Small intestine (tissue), 7 donors: Measurements from ENCODE around the gene TPSAB1. TPM values are rescaled to one million over a fixed set of nuclear protein-coding genes. Genes with fewer than 3 reads are reported as not detected.
"Not testable (repeated sequence)": the region's sequence is repeated elsewhere in the genome, so short reads cannot be mapped to it uniquely, and the experiment has no call there.

Experiments used
- DNase-seq, 2 donors: peaks; one replicate each; pipeline versions ENCODE4 v3.0.0 to v3.0.0-alpha.2; 2013
- FAIRE-seq: peaks from 2 replicates; lab custom pipeline; 2012; peaks lifted over from hg19 to GRCh38; lab: Jason Lieb, UNC
- H3K27ac ChIP-seq, 3 donors: one replicate each; pipeline ENCODE4 v1.5.1; 2013; ENCODE audit warnings: low read length in 2 of 3, mild to moderate bottlenecking in 2 of 3, control low read depth in 1 of 3, inconsistent platforms in 1 of 3, low read depth in 1 of 3, moderate library complexity in 1 of 3
- H3K27me3 ChIP-seq, 3 donors: one replicate each; pipeline ENCODE4 v1.6.1; 2013; ENCODE audit warnings: low read length in 3 of 3, inconsistent platforms in 1 of 3; ENCODE audit not compliant: control insufficient read depth in 3 of 3, insufficient read depth in 3 of 3
- H3K36me3 ChIP-seq, 3 donors: one replicate each; pipeline ENCODE4 v1.6.1; 2013; ENCODE audit warnings: low read length in 3 of 3, inconsistent platforms in 1 of 3, low read depth in 1 of 3, mild to moderate bottlenecking in 1 of 3, moderate library complexity in 1 of 3; ENCODE audit not compliant: control insufficient read depth in 3 of 3, insufficient read depth in 2 of 3
- H3K4me1 ChIP-seq, 3 donors: one replicate each; pipeline ENCODE4 v1.6.1; 2013; ENCODE audit warnings: low read length in 2 of 3, inconsistent platforms in 1 of 3, low read depth in 1 of 3, mild to moderate bottlenecking in 1 of 3, moderate library complexity in 1 of 3; ENCODE audit not compliant: control insufficient read depth in 3 of 3, insufficient read depth in 2 of 3
- H3K4me3 ChIP-seq, 3 donors: one replicate each; pipeline ENCODE4 v1.5.1; 2013; ENCODE audit warnings: low read length in 3 of 3, control low read depth in 1 of 3, inconsistent platforms in 1 of 3, low read depth in 1 of 3, mild to moderate bottlenecking in 1 of 3, moderate library complexity in 1 of 3
- H3K9me3 ChIP-seq, 2 donors: one replicate each; pipeline ENCODE4 v1.6.1; 2013; ENCODE audit warnings: low read depth in 1 of 2, low read length in 1 of 2; ENCODE audit not compliant: control insufficient read depth in 2 of 2, insufficient read depth in 1 of 2
- WGBS, 3 donors: extraction: QIAGEN DNeasy Blood & Tissue Kit; methylation state at CpG; one replicate each; pipeline ENCODE4 v1.1.7; 2013; 5-methylcytosine and 5-hydroxymethylcytosine counted together
- polyA plus RNA-seq, 4 donors: library from polyadenylated mRNA; stranded (reverse) in 3 of 4; unstranded in 1 of 4; fragments of 200-250 nt in 3 of 4; fragments of 120-200 nt in 1 of 4; gene quantifications; one replicate each; pipeline versions ENCODE4 v1.2.1 to v1.2.3, GENCODE V29; 2013
- donor health status: healthy with polysubstance abuse.
- donor health status: control.
- donor health status: control.
- donor health status: Bipolar disorder and iron deficiency.
- donor health status: healthy.

Gene TPSAB1
- polyA plus RNA-seq, 4 donors: 0.10 to 50.5 (median 15.4) TPM

DNA sequence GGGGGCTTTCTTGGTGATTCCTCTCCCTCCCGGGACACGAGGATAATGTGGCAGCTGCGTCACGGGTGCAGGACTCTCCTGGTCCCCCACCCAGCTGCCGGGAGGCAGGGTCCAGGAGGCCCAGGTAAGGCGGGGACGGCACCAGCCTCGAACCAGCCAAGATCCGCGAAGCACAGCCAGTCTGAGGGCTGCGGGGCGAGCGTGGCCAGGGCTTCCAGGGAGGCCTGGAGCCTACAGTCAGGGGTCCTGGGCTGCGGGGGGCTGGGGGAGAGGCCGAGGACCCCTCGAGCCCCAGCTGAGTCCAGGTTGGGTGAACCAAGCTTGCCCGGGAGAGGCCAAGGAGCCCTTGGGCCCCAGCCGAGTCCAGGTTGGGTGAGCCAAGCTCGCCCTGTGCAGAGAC, 25.3 kb downstream of the TPSAB1 start:
- H3K27ac ChIP-seq: no peak overlapping the region
- no peak for DNase-seq
- no peaks in the 10 kb centered on the region for H3K36me3 ChIP-seq
- H3K4me1 ChIP-seq: peaks cover 0 to 2% (median 0%) of the 10 kb centered on the region in 3 donors
- no peak for FAIRE-seq
- no peak overlapping the region for H3K4me3 ChIP-seq
- no peaks in the 10 kb centered on the region for H3K9me3 ChIP-seq
- H3K27me3 ChIP-seq: peaks cover 0 to 19% (median 3%) of the 10 kb centered on the region in 3 donors
- 79 to 89% (median 82%) methylated on average over 15 to 19 of the region's 19 CpGs for WGBS, 3 donors

DNA sequence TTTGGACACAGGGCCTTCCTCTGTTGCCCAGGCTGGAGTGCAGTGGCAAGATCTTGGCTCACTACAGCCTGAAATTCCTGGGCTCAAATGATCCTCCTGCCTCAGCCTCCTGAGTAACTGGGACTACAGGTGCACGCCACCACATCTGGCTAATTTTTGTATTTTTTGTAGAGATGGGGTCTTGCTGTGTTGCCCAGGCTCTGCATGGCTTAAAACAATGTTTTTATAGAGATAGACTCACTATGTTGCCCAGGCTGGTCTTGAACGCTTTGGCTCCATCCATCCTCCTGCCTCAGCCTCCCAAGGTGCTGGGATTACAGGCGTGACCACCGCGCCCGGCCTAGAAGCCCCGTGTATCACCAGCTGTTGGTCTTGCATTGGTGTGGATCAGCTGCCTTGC, 28.9 kb downstream of the TPSAB1 start:
- not testable (repeated sequence) for FAIRE-seq, H3K4me3 ChIP-seq, H3K27ac ChIP-seq, DNase-seq, H3K27me3 ChIP-seq, H3K9me3 ChIP-seq, H3K36me3 ChIP-seq
- peaks cover 0 to 17% (median 2%) of the 10 kb centered on the region in 3 donors for H3K4me1 ChIP-seq
- WGBS, 3 donors: 76 to 91% (median 82%) methylated on average over 7 of the region's 7 CpGs

DNA sequence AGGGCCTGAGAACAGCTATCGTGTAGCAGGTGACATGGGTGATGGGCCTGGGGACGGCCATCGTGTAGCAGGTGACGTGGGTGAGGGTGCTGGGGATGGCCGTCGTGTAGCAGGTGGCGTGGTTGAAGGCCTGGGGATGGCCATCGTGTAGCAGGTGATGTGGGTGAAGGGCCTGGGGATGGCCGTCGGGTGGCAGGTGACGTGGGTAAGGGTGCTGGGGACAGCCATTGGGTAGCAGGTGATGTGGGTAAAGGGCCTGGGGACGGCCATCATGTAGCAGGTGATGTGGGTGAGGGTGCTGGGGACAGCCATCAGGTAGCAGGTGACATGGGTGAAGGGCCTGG, 30.8 kb downstream of the TPSAB1 start:
- peak overlapping the region in 1 of 3 donors; percentile 0 for H3K27ac ChIP-seq
- DNase-seq (peak in 1 of 2 donors; percentile 30), FAIRE-seq (no peak)
- no peaks in the 10 kb centered on the region for H3K9me3 ChIP-seq
- H3K36me3 ChIP-seq: no peaks in the 10 kb centered on the region
- H3K4me1 ChIP-seq: peaks cover 0 to 17% (median 2%) of the 10 kb centered on the region in 3 donors
- WGBS, 3 donors: 17 to 64% (median 31%) methylated on average over 12 of the region's 12 CpGs
- H3K4me3 ChIP-seq: no peak overlapping the region
- H3K27me3 ChIP-seq: peaks cover 0 to 1% (median 0%) of the 10 kb centered on the region in 3 donors

DNA sequence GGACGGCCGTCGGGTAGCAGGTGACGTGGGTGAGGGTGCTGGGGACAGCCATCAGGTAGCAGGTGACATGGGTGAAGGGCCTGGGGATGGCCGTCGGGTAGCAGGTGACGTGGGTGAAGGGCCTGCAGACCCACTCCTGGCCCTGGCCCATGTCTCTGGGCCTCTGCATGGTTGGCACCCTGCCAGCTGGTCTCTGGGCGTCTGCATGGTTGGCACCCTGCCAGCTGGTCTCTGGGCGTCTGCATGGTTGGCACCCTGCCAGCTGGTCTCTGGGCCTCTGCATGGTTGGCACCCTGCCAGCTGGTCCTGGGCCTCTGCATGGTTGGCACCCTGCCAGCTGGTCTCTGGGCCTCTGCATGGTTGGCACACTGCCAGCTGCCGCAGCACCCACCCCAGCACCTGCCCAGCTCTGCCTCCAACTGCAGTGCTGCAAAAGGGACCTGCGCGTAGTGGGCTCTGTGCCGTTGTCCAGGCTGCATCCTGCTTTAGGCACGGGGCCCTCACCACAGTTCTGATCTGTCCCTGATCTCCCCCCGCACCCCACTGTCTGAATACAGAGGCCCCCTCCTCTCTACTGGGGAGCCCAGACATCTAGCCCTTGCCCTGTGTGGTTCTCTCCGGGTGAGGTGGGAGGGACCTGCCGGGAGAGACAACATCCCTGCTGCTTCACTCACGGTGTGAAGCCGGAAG, 31.4 kb downstream of the TPSAB1 start:
- peak; percentile 63 to 71 for DNase-seq
- not testable (repeated sequence) for H3K4me3 ChIP-seq, H3K27me3 ChIP-seq, FAIRE-seq, H3K36me3 ChIP-seq, H3K9me3 ChIP-seq, H3K27ac ChIP-seq
- peaks cover 0 to 17% (median 2%) of the 10 kb centered on the region in 3 donors for H3K4me1 ChIP-seq
- 4 to 18% (median 5%) methylated on average over 14 to 19 of the region's 19 CpGs for WGBS, 3 donors

DNA sequence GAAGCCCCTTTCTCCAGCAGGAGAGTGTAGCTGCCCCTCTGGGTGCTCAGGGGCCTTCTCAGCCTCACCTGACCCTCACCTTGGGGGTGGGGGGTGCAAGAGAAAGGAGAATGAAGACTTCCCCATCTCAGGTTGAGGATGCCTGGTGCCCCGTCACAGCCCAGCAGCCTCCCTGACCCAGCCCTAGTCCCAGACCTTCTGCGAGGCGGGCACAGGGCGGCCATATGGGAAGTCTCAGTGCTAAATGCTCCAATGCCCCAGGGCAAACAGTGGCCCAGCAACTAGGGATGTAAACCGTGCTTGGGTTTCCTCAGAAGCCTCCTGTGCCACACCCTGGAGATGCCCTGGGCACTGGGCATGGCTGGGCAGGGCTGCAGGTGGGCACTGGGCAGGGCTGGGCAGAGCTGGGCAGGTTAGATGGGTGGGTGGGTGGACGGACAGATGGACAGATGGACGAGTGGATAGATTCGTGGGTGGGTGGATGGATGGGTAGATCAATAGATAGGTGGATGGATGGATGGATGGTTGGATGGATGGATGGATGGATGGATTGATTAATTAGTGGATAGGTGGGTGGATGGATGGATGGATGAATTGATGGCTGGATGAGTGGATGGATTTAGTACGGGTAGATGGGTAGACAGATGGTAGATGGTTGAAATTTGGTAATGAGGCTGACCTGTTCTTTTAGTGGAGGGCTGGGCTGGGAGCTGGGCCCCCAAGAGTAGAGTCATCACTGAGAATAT, 32.1 kb downstream of the TPSAB1 start:
- no peaks in the 10 kb centered on the region for H3K9me3 ChIP-seq
- peaks cover 0 to 17% (median 2%) of the 10 kb centered on the region in 3 donors for H3K4me1 ChIP-seq
- no peaks in the 10 kb centered on the region for H3K36me3 ChIP-seq
- H3K27ac ChIP-seq: no peak overlapping the region
- H3K4me3 ChIP-seq: no peak overlapping the region
- H3K27me3 ChIP-seq: peaks cover 0 to 1% (median 0%) of the 10 kb centered on the region in 3 donors
- DNase-seq (no peak), FAIRE-seq (no peak)
- WGBS, 3 donors: 32 to 65% (median 38%) methylated on average over 9 of the region's 9 CpGs

DNA sequence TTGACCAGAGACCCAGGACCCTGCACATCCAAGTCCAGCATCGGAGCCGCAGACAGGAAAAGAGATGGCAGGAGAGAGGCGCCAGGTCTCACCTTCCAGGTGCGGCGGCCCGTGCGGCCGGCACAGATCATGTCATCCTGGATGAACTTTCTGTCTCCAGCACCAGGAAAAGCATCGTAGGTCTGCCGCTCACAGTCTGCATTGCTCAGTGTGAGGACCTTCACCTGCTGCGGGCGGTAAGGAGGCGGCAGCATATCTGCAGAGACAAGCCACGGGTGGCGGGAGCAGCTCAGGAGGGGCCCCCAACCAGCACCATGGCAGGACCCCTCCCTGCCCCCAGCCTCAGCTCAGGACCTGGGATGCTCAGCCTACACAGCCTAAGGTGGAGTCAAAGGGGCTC, 33.3 kb downstream of the TPSAB1 start:
- 74 to 87% (median 77%) methylated on average over 15 of the region's 15 CpGs for WGBS, 3 donors
- no peak overlapping the region for H3K27ac ChIP-seq
- H3K4me1 ChIP-seq: peaks cover 0 to 17% (median 2%) of the 10 kb centered on the region in 3 donors
- DNase-seq (no peak), FAIRE-seq (no peak)
- no peak overlapping the region for H3K4me3 ChIP-seq
- H3K9me3 ChIP-seq: no peaks in the 10 kb centered on the region
- no peaks in the 10 kb centered on the region for H3K36me3 ChIP-seq
- peaks cover 0 to 5% (median 1%) of the 10 kb centered on the region in 3 donors for H3K27me3 ChIP-seq

DNA sequence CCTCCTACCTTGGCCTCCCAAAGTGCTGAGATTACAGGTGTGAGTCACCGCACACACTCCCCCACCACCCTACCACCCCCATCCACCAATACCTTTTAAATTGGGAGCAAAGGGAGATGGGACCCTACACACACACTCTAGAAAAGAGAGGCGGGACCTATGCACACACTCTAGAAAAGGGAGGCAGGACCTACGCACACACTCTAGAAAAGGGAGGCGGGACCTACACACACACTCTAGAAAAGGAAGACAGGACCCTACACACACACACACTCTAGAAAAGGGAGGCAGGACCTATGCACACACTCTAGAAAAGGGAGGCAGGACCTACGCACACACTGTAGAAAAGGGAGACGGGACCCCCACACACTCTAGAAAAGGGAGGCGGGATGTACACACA, 34.3 kb downstream of the TPSAB1 start:
- Histone ChIP-seq H3K9me3 (no peaks in the 10 kb centered on the region), H3K27me3 (peaks cover 0 to 8% (median 3%) of the 10 kb centered on the region in 3 donors), H3K4me3 (no peak overlapping the region), H3K36me3 (no peaks in the 10 kb centered on the region), H3K4me1 (peaks cover 0 to 17% (median 2%) of the 10 kb centered on the region in 3 donors), H3K27ac (no peak overlapping the region)
- no peak for FAIRE-seq
- WGBS, 3 donors: 90 to 95% (median 90%) methylated on average over 7 of the region's 7 CpGs
- no peak for DNase-seq

DNA sequence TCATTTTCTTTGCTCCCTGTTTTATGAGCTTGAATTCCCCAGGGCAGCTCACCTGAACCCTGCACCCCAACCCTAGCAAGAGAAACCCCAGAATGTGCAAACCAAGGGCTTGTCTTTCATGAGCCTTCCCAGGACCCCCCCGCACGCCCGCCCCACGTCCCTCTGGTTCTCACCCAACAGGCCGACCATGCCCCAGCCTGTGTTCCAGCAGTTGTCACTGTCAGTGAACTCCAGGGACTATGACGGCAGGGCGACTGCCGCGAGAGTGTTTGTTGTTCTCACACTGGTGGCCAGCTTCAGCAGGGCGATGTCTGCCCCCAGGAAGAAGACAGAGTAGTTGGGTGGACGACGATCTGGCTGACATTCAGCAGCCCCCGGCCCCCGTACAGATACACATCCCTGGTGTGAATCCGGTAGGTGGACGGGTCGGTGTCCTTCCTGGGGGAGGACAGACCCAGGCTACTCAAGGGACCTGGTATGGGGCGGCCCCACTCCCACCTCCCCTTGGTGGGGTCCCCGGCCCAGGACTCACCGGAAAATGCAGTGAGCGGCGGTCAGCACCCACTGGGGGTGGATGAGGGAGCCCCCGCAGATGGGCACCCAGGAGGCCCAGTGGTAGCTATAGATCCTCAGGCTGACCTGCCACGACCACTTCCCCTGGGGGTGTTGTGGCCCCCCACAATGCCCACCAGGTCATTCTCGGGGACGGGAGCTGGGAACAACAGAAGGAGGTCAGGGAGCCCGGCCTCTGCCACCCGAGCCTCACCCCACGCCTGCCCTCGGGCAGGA, 35.5 kb downstream of the TPSAB1 start:
- no peak overlapping the region for H3K27ac ChIP-seq
- peaks cover 0 to 8% (median 3%) of the 10 kb centered on the region in 3 donors for H3K27me3 ChIP-seq
- WGBS, 3 donors: 61 to 70% (median 65%) methylated on average over 29 to 30 of the region's 30 CpGs
- FAIRE-seq: no peak
- no peaks in the 10 kb centered on the region for H3K9me3 ChIP-seq
- H3K36me3 ChIP-seq: no peaks in the 10 kb centered on the region
- DNase-seq: no peak
- peaks cover 0 to 14% (median 2%) of the 10 kb centered on the region in 3 donors for H3K4me1 ChIP-seq
- no peak overlapping the region for H3K4me3 ChIP-seq
